ENCODE results near the gene AMN1.
"Not testable (repeated sequence)": the region's sequence is repeated elsewhere in the genome, so short reads cannot be mapped to it uniquely, and the experiment has no call there.

The AMN1 gene

GRCh38 chr12:31733549-31734432 is 5.0 kb upstream of the AMN1 start:
- ATAC-seq, result not testable (repeated sequence)
- 0 out of 2 replicates have a peak, but pooled peaks have one; percentile 15 for TF ChIP-seq ZFP30 (CRISPR knock-in tag; IDR thresholded peaks at IDR 0.05)
- peak; percentile 90; the same call in 1 of the 2 replicates for TF ChIP-seq SNAI2 (CRISPR knock-in tag; IDR thresholded peaks at IDR 0.05)
- TF ChIP-seq CSDC2 (CRISPR knock-in tag; IDR thresholded peaks at IDR 0.05), result peak; percentile 95
- peak; percentile 22; the same call in 1 of the 2 replicates for TF ChIP-seq TCF4 (CRISPR knock-in tag; IDR thresholded peaks at IDR 0.05; ENCODE audit: borderline replicate concordance)
- TF ChIP-seq CREB5 (CRISPR knock-in tag; IDR thresholded peaks at IDR 0.05; ENCODE audit: low read depth), result 0 out of 2 replicates have a peak, but pooled peaks have one; percentile 27
- TF ChIP-seq ZFP3 (CRISPR knock-in tag; IDR thresholded peaks at IDR 0.05), result peak; percentile 80
- peak; percentile 53; the same call in 1 of the 2 replicates for TF ChIP-seq ISL1 (CRISPR knock-in tag; IDR thresholded peaks at IDR 0.05)
- TF ChIP-seq RARB (CRISPR knock-in tag; IDR thresholded peaks at IDR 0.05), result 0 out of 2 replicates have a peak, but pooled peaks have one; percentile 45

GRCh38 chr12:31732926-31733548 is 4.2 kb upstream of the AMN1 start:
- peak; percentile 20; the same call in 2 of the 3 replicates for ATAC-seq
- TF ChIP-seq TSHZ2 (CRISPR knock-in tag; IDR thresholded peaks at IDR 0.05) (no peak), ZFP3 (CRISPR knock-in tag; IDR thresholded peaks at IDR 0.05) (0 out of 2 replicates have a peak, but pooled peaks have one; percentile 17), RARB (CRISPR knock-in tag; IDR thresholded peaks at IDR 0.05) (no peak)

- ATAC-seq, result not testable (repeated sequence)
Observed at GRCh38 chr12:31731203-31731602, 2.4 kb upstream of the AMN1 start.

- no peak for ATAC-seq
Observed at GRCh38 chr12:31729705-31730104, 884 bp upstream of the AMN1 start.

More at GRCh38 chr12:31729705-31730104, 884 bp upstream of the AMN1 start:
- no peak for TF ChIP-seq PATZ1 (CRISPR knock-in tag; IDR thresholded peaks at IDR 0.05; ENCODE audit: borderline replicate concordance)
- TF ChIP-seq CSRNP3 (CRISPR knock-in tag; IDR thresholded peaks at IDR 0.05), result no peak
- no peak for TF ChIP-seq BACH2 (CRISPR knock-in tag; IDR thresholded peaks at IDR 0.05; ENCODE audit: borderline replicate concordance)
- no peak for TF ChIP-seq PPARA (CRISPR knock-in tag; IDR thresholded peaks at IDR 0.05; ENCODE audit: borderline replicate concordance)
- TF ChIP-seq OSR1 (CRISPR knock-in tag; IDR thresholded peaks at IDR 0.05), result no peak
- TF ChIP-seq CREB5 (CRISPR knock-in tag; IDR thresholded peaks at IDR 0.05; ENCODE audit: low read depth), result no peak
- TF ChIP-seq ISL1 (CRISPR knock-in tag; IDR thresholded peaks at IDR 0.05), result no peak
- TF ChIP-seq ZNF8 (CRISPR knock-in tag; IDR thresholded peaks at IDR 0.05), result no peak
- no peak for TF ChIP-seq ZC3H10 (CRISPR knock-in tag; IDR thresholded peaks at IDR 0.05)
- no peak for TF ChIP-seq POU6F1 (CRISPR knock-in tag; IDR thresholded peaks at IDR 0.05; ENCODE audit: borderline replicate concordance, low read depth)
- TF ChIP-seq TCF4 (CRISPR knock-in tag; IDR thresholded peaks at IDR 0.05; ENCODE audit: borderline replicate concordance), result no peak
- TF ChIP-seq RARB (CRISPR knock-in tag; IDR thresholded peaks at IDR 0.05), result no peak
- no peak for TF ChIP-seq ZNF70 (CRISPR knock-in tag; IDR thresholded peaks at IDR 0.05)
- TF ChIP-seq SNAI2 (CRISPR knock-in tag; IDR thresholded peaks at IDR 0.05), result no peak
- TF ChIP-seq ESRRG (CRISPR knock-in tag; IDR thresholded peaks at IDR 0.05), result no peak
- no peak for TF ChIP-seq ZFP3 (CRISPR knock-in tag; IDR thresholded peaks at IDR 0.05)
- no peak for TF ChIP-seq ZFP30 (CRISPR knock-in tag; IDR thresholded peaks at IDR 0.05)
- no peak for TF ChIP-seq ARNTL (CRISPR knock-in tag; IDR thresholded peaks at IDR 0.05; ENCODE audit: borderline replicate concordance, low read depth)
